PC-3 (cell line): ENCODE results near the gene BCKDHB. TPM values are rescaled to one million over a fixed set of nuclear protein-coding genes. Genes with fewer than 3 reads are reported as not detected.

Source experiments
- ATAC-seq: fragments of 200-7000 bp; cut with Tn5 transposase; 2 replicates; pipeline ENCODE4 v1.9.1; 2020; ENCODE audit warnings: mild to moderate bottlenecking, moderate library complexity
- BruUV-seq: library from RNA; stranded (reverse); fragments of 400-500 nt; replicated peaks from 2 replicates; lab custom pipeline; 2021; lab: Mats Ljungman, UMichigan
- CTCF ChIA-PET: fragments of 300-600 bp; sonication (Branson Sonifier 250); formaldehyde crosslinking; loops from one replicate; lab custom pipeline; 2022; ENCODE audit warnings: antibody characterized with exemption; lab: Charles Lee
- POLR2A ChIA-PET: fragments of 300-600 bp; sonication (Branson Sonifier 250); formaldehyde crosslinking; loops from one replicate; lab custom pipeline; 2022; ENCODE audit warnings: antibody characterized with exemption; ENCODE audit not compliant: unreplicated experiment; lab: Charles Lee
- DNase-seq: peaks from one replicate; pipeline ENCODE4 v3.0.0-alpha.2; 2015
- H2AFZ ChIP-seq: fragments of 300-600 bp; sonication (generic); 2 replicates; pipeline ENCODE4 v1.6.0; 2016; ENCODE audit warnings: antibody characterized with exemption, low read length
- H3F3A ChIP-seq: fragments of 300-600 bp; sonication (generic); one replicate; pipeline ENCODE4 v1.6.0; 2017; ENCODE audit warnings: antibody characterized with exemption, low read length, control low read depth, mild to moderate bottlenecking; ENCODE audit not compliant: unreplicated experiment
- H3K27ac ChIP-seq: fragments of 300-600 bp; sonication (generic); 2 replicates; pipeline ENCODE4 v1.5.1; 2016; ENCODE audit warnings: mild to moderate bottlenecking, low read length
- H3K27me3 ChIP-seq: fragments of 300-600 bp; sonication (generic); 2 replicates; pipeline ENCODE4 v1.6.1; 2016; ENCODE audit warnings: low read length, mixed read lengths
- H3K36me3 ChIP-seq: fragments of 300-600 bp; sonication (generic); 2 replicates; pipeline ENCODE4 v1.6.1; 2016; ENCODE audit warnings: low read depth, mixed run types, low read length, mixed read lengths
- H3K4me1 ChIP-seq: fragments of 300-600 bp; sonication (generic); 2 replicates; pipeline ENCODE4 v1.5.1; 2016; ENCODE audit warnings: low read length; ENCODE audit not compliant: insufficient read depth
- H3K4me2 ChIP-seq: fragments of 300-600 bp; sonication (generic); 2 replicates; pipeline ENCODE4 v1.6.0; 2016; ENCODE audit warnings: low read length
- H3K4me3 ChIP-seq: fragments of 300-600 bp; sonication (generic); 2 replicates; pipeline ENCODE4 v1.5.1; 2016; ENCODE audit warnings: mild to moderate bottlenecking, low read length, mixed read lengths
- H3K79me2 ChIP-seq: fragments of 300-600 bp; sonication (generic); 2 replicates; pipeline ENCODE4 v1.6.1; 2017; ENCODE audit warnings: low read length, mixed read lengths
- H3K9ac ChIP-seq: fragments of 300-600 bp; sonication (generic); 2 replicates; pipeline ENCODE4 v1.6.0; 2016; ENCODE audit warnings: mild to moderate bottlenecking, low read length
- H3K9me2 ChIP-seq: fragments of 300-600 bp; sonication (generic); replicated peaks from 2 replicates; pipeline ENCODE4 v1.6.1; 2016; ENCODE audit warnings: mixed run types, low read length, mixed read lengths
- H3K9me3 ChIP-seq: fragments of 300-600 bp; sonication (generic); 2 replicates; pipeline ENCODE4 v1.6.1; 2016; ENCODE audit warnings: low read length, mixed read lengths
- H4K20me1 ChIP-seq: fragments of 300-600 bp; sonication (generic); 2 replicates; pipeline ENCODE4 v1.6.1; 2016; ENCODE audit warnings: low read length, mixed read lengths
- CTCF ChIP-seq: fragments of 300-600 bp; sonication (generic); conservative IDR thresholded peaks from 2 replicates; pipeline ENCODE4 v1.5.1; 2017; ENCODE audit warnings: antibody characterized with exemption, low read depth, mild to moderate bottlenecking, low read length
- EZH2 ChIP-seq: fragments of 300-600 bp; sonication (generic); IDR thresholded peaks from one replicate; pipeline ENCODE4 v1.6.1; 2017; ENCODE audit warnings: antibody characterized with exemption, mild to moderate bottlenecking, low read length; ENCODE audit not compliant: unreplicated experiment
- EZH2phosphoT487 ChIP-seq: fragments of 300-600 bp; sonication (generic); IDR thresholded peaks from 2 replicates; pipeline ENCODE4 v1.6.1; 2018; ENCODE audit warnings: mild to moderate bottlenecking, antibody characterized with exemption, low read length, borderline replicate concordance
- intact Hi-C: fragments of 100-400 bp; cut with micrococcal nuclease; formaldehyde crosslinking; loops from 2 replicates; pipeline ENCODE4 v1.9.0; 2023
- total RNA-seq: library from RNA; depleted of rRNA; stranded (reverse); fragments of >200 nt; gene quantifications from 2 replicates; pipeline ENCODE4 v1.2.3, GENCODE V29; 2014

BCKDHB gene
- total RNA-seq, 1 experiment from 2014 or later: 9.9 TPM

GRCh38 chr6:80161434-80161833 is 55.0 kb downstream of the BCKDHB start:
- H3K4me3 ChIP-seq: no peak overlapping the region
- CTCF ChIA-PET: no interaction called here
- no peaks in the 10 kb centered on the region for H4K20me1 ChIP-seq
- no peaks in the 10 kb centered on the region for H3K36me3 ChIP-seq
- BruUV-seq: no TSS peak
- DNase-seq (no peak), ATAC-seq (no peak)
- H2AFZ ChIP-seq: no peak overlapping the region
- no peak overlapping the region for H3K9ac ChIP-seq
- H3F3A ChIP-seq: peaks cover 5% of the 10 kb centered on the region
- H3K4me1 ChIP-seq: peaks cover 19% of the 10 kb centered on the region
- POLR2A ChIA-PET: no interaction called here
- TF ChIP-seq CTCF (no peak), EZH2phosphoT487 (no peak), EZH2 (no peak)
- no peak overlapping the region for H3K27ac ChIP-seq
- no peaks in the 10 kb centered on the region for H3K9me3 ChIP-seq
- intact Hi-C loops: no loop called here
- H3K27me3 ChIP-seq: no peaks in the 10 kb centered on the region
- H3K9me2 ChIP-seq: no peaks in the 10 kb centered on the region
- no peak overlapping the region for H3K4me2 ChIP-seq
- no peaks in the 10 kb centered on the region for H3K79me2 ChIP-seq

GRCh38 chr6:80163754-80164187 is 57.3 kb downstream of the BCKDHB start:
- Histone ChIP-seq H3K4me2 (peak overlapping the region; percentile 79), H3K27ac (peak overlapping the region; percentile 74), H3K79me2 (no peaks in the 10 kb centered on the region), H3K9me3 (no peaks in the 10 kb centered on the region), H4K20me1 (no peaks in the 10 kb centered on the region), H3K9ac (0 out of 2 replicates have a peak overlapping the region, but pooled peaks have one; percentile 11), H3K36me3 (no peaks in the 10 kb centered on the region), H2AFZ (peak overlapping the region; percentile 77), H3K4me1 (peaks cover 19% of the 10 kb centered on the region), H3K4me3 (peak overlapping the region; percentile 55; the same call in 1 of the 2 replicates), H3F3A (peaks cover 5% of the 10 kb centered on the region), H3K27me3 (no peaks in the 10 kb centered on the region), H3K9me2 (no peaks in the 10 kb centered on the region)
- no TSS peak for BruUV-seq
- TF ChIP-seq EZH2phosphoT487 (no peak), CTCF (no peak), EZH2 (no peak)
- ATAC-seq (peak; percentile 94), DNase-seq (peak; percentile 70)
- CTCF ChIA-PET: no interaction called here
- intact Hi-C loops: no loop called here
- POLR2A ChIA-PET: interaction anchor here (0.5 kb wide), 1 partner anchor 135 kb away, joined by 3 read pairs; no protein-coding TSS in a partner anchor

GRCh38 chr6:80165143-80165542 is 58.7 kb downstream of the BCKDHB start:
- no peaks in the 10 kb centered on the region for H3K27me3 ChIP-seq
- H3K9ac ChIP-seq: no peak overlapping the region
- peaks cover 5% of the 10 kb centered on the region for H3F3A ChIP-seq
- intact Hi-C loops: no loop called here
- H3K27ac ChIP-seq: no peak overlapping the region
- H3K4me2 ChIP-seq: no peak overlapping the region
- H3K4me1 ChIP-seq: peaks cover 19% of the 10 kb centered on the region
- DNase-seq (no peak), ATAC-seq (no peak)
- H2AFZ ChIP-seq: no peak overlapping the region
- no peak for TF ChIP-seq EZH2phosphoT487
- TF ChIP-seq CTCF: no peak
- no peak for TF ChIP-seq EZH2
- ChIA-PET POLR2A (no interaction called here), CTCF (no interaction called here)
- H3K9me2 ChIP-seq: no peaks in the 10 kb centered on the region
- no peaks in the 10 kb centered on the region for H3K79me2 ChIP-seq
- H3K9me3 ChIP-seq: no peaks in the 10 kb centered on the region
- no peaks in the 10 kb centered on the region for H3K36me3 ChIP-seq
- no peaks in the 10 kb centered on the region for H4K20me1 ChIP-seq
- no TSS peak for BruUV-seq
- H3K4me3 ChIP-seq: no peak overlapping the region
